Amygdala (tissue), 56 donors: ENCODE measurements around the gene C6orf132.

Experiments
- DNase-seq, 56 donors: peaks; one replicate each; lab custom pipeline; 2025; lab: John Stamatoyannopoulos, UW

C6orf132 gene

DNA sequence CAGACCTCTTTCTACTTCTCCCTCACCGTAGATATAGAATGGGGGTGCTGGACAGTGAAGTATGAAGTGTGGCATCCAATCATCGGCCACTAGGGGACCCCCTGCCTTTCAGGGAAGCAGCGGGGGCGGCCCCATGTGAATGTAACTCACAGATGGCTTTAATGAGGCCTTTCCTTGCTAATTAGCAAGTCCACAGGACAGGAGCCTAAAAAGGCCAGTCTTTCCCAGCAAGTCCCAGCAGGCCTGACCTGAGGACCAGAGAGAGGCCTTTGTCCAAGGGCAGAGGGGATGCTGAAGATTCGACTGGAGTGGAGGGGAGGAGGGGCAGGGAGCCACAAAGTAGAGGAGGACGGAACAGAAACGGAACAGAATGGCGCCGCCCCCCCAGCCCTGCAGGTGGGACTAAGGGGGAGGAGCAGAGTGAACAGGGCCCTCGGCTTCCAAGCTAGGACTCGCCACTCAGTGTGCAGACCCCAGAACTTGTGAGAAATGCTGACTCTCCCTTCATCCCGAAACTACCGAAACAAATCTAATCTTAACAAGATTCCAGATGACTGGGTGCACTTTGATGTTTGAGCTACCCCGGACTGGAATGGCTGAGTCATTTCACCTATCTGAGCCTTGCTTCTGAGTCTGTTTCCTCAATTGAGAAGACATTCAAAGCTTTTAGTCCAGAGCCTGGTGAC lies 5.8 kb downstream of the C6orf132 start:
- DNase-seq: no peak

- no peak for DNase-seq
Observed at GRCh38 chr6:42135722-42136121, 6.7 kb downstream of the C6orf132 start.

DNA sequence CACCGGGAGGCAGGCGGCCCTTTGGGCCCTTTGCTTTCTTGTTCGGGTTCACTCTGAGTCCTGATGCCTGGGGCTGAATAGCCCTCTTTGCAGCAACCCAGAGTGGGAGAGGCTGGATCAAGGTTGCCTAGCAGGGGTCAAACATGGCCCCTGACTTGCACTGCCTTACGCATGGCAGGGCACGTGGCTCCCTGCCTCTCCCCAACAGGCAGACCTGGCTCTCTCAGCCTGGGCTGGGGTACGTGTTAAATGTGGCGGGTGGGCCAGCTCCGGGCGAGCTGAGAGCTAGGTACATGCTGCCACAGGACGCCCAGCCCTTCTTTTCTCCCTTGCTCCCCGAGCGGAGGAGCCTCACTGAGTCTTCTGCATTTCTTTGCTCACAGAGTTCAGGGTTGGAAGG lies 7.3 kb downstream of the C6orf132 start:
- no peak for DNase-seq

DNA sequence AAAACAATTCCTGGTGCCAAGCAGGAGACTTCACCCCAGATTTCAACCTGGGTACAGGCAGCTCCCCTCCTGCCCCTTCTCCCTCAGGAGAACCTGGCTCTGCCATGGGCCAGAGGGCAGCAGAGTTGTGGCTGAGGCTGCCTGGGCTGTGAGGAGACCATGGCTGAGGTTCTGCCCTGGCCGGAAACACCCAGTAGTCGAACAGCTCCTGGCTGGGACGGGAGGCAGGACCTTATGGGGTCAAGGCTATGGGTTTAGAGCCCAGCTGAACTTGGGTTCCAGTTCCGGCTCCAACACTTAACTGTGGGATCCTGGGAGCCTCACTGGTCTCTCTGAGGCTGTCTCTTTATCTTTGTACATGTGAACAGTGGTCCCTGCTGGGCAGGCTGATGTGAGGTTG lies 8.5 kb downstream of the C6orf132 start:
- no peak for DNase-seq

- DNase-seq: no peak
Observed at GRCh38 chr6:42131531-42131930, 10.9 kb downstream of the C6orf132 start.

GRCh38 chr6:42129360-42129676 lies 13.1 kb downstream of the C6orf132 start:
- no peak for DNase-seq

- DNase-seq: no peak
Observed at GRCh38 chr6:42128460-42129359, 13.7 kb downstream of the C6orf132 start.

DNA sequence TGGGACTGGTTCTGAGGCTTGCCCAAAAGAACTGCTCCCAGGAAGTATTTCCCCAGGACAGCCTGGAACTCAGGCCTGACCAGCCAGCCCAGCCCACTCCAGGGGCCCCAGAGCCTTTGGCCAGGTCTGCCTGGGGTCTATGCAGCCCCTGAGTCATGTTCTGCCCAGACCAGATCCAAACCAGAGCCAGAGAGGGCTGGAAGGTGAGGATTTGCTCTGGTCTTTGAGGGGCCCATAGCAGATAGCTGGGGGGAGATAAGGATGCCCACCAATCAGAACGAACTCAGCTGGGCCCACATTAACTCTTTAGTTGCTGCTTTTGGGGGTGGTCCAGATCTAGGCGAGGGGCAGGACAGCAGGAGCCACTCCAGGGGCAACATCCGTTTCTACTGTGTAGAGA lies 16.8 kb downstream of the C6orf132 start:
- DNase-seq: no peak

DNA sequence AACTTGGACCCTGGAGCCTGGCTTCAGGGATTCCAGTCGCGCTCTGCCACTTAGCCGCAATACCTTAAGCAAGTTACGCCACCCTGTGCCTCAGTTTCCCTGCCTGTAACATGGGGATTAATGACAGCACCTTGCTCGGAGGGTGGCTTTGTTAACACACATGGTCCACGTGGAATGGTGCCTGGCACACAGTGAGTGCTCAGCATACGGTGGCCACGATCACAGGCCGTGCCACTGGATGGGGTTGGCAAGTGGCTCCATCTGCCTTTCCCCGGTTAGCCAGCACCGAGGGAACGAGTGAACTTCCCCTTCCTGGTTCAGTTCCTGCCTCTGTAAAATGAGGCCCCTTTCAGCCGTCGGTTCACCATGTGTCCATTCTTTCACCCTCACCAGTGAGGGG lies 17.2 kb downstream of the C6orf132 start:
- DNase-seq: no peak

DNA sequence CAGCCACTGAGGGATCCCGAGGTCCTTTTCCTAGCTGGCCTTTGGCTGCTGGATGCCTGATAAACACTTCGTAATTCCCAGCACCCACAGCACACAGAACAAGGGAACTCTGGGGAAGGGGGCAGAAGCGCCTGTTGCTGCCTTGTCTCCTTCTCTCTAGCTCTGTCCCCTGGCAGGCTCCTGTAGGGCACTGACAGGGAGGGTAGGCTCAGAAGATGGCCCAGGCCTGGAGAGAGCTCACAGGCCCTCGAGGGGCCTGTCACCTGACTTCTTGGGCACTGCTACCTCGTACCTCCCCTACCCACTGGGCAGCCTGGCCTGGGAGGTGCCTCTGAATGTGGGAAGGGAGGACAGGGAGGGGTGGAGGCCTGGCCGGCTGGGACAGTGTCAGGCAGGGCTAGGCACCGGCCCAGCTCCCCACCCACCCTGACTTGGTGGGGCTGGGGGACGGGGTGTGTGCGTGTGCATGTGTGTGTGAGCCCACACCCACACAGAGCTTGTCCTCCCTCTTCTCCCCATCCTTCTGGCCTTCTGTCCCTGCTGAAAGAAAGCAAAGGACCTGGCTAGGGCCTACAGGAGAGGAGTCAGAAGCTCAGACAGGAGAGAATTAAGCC lies 18.1 kb downstream of the C6orf132 start:
- DNase-seq: no peak

DNA sequence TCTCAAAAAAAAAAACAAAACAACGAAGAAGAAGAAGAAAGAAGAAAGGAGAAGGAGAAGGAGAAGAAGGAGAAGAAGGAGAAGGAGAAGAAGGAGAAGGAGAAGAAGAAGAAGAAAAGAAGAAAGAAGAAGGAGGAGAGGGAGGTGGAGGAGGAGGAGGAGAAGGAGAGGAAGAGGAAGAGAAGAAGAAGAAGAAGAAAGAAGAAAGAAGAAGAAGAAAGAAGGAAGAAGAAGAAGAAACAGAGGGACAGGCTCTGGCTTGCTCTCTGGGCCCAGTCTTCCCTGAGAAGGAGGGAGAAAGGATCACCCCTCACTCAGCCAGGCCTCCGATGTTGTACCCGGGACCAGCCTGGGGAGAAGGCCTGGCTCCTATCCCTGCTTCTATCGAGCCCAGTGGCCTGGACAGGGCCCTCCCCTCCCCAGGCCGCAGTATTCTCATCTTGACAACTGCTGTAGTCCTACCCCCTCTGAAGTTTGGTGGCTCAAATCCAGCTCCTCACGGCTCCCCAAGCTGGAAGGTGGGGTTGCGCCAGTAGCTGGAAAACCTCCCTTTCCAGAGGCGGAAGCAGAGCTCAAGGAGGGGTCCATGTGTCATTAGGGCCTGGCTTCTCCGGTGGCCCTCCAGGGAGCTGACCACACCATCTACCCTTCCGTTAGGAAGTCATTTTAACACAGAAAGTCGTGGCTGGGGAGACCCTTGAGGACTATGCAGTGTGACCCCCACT lies 18.9 kb downstream of the C6orf132 start:
- no peak for DNase-seq

GRCh38 chr6:42120895-42121865 lies 21.2 kb downstream of the C6orf132 start:
- DNase-seq: no peak

GRCh38 chr6:42118162-42119001 lies 24.0 kb downstream of the C6orf132 start:
- peak in 16 of 56 donors; percentile 4 to 53 (median 14) for DNase-seq

GRCh38 chr6:42117843-42118161 lies 24.6 kb downstream of the C6orf132 start:
- DNase-seq: no peak

DNA sequence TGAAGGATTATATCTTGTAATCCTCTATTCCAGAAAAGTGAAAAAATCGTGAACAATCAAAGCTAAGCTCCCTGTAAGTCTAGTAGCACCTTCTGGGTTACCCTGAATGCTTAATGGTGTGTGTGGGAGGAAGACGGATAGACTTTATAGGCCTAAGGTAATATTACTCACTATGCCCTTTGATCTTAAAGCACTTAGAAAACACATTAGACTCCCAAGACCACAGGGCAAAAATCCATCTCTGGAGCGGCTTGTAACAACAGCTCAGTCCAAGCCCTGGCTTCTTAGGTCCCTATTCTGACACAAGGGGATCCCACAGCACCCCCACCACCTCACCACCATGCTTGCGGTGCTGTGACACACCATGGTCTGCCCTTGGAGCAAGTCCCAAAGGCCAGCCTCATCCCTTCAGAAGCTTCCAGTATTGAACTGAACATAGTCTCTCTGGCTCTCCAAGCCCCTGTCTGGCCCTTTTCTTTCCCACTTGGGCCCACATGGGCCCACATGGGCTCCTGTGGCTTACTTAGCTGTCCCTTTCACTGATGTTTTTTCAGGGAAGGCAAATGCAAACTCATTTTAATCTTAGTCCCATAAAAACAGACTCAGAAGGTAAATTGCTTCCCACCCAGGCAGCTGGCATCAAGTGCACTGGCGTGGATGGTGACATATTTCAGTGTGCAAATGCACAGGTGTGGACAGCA lies 28.3 kb downstream of the C6orf132 start:
- DNase-seq: no peak

DNA sequence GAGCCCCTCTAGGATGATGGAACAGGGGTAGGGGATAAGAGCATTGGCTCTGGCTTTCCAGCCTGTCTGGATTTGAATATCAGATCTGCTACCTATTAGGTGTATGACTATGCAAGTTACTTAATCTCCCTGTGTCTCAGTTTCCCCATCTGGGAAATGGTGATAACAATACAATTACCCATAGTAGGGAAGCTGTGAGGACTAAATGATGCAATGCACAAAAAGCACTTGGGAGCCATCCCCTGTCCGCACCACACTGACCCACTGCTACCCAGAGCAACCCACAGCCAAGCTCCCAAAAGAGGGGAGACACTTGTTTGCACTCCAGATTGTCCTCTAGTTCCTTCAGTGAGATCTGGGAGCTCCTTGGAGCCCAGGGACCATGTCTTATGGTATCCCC lies 30.1 kb downstream of the C6orf132 start:
- no peak for DNase-seq

DNA sequence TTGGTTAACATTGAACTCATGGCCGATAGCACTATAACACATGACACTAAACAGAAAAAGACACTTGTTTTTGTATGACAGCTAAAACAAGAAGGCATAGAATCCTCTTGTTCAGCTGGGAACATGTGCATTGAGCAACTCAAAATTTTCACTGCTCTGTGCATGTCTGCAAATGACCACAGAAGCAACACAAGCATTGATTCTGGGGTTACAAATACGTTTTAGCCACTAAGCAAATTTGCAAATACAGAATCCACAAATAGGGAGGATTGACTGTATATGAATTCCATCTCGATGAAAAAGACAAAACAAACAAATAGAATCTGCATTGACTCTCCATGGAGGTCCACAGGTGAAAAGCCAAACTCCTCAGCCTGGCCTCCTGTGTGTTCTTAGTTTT lies 31.7 kb downstream of the C6orf132 start:
- DNase-seq: no peak

DNA sequence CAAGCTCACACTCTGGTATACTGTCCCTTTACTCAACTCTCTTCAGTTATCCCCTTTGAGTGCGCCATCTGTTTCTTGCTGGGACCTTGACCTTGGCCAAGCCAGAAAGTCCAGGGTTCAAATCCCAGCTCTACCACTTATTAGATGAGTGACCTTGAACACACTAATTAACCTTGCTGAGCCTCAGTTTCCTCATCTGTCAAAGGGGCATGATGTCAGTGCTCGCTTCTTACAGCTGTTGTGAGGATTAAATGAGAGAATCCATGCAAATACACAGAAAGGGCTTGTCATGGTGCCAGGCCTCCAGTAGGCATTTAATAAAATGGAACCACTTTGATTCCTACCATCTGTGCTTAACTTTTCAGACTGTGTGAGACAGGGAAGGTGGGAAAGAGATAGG lies 34.3 kb downstream of the C6orf132 start:
- DNase-seq: no peak
